PC-3 (cell line): ENCODE results near the gene AARS2.

Experiments used
- EZH2 ChIP-seq: fragments of 300-600 bp; sonication (generic); IDR thresholded peaks from one replicate; pipeline ENCODE4 v1.6.1; 2017; ENCODE audit warnings: antibody characterized with exemption, mild to moderate bottlenecking, low read length; ENCODE audit not compliant: unreplicated experiment
- EZH2phosphoT487 ChIP-seq: fragments of 300-600 bp; sonication (generic); IDR thresholded peaks from 2 replicates; pipeline ENCODE4 v1.6.1; 2018; ENCODE audit warnings: mild to moderate bottlenecking, antibody characterized with exemption, low read length, borderline replicate concordance
- TF ChIP-seq, protein P1 (sequence below): fragments of 300-600 bp; sonication (generic); conservative IDR thresholded peaks from 2 replicates; pipeline ENCODE4 v1.5.1; 2017; ENCODE audit warnings: antibody characterized with exemption, low read depth, mild to moderate bottlenecking, low read length

DNA sequence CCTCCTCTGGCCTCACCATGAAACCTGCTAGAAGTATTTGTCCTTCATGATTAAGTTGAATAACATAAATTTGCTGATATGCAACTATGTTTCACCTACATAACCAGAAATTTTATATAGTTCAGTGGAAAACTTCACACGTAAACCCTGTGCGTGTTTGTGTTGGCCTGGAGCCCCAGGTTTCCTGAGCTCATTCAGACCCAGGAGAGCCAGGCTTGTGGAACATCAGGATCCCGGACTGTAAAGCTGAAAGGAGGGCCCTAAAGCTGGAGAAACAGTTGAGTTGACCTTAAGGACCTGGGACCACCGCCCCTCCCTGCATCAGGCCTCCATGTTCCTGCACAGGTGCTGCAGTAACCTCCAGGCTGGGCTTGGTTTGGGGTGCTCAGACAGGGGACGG, 26.2 kb upstream of the AARS2 start:
- TF ChIP-seq, protein P1, sequence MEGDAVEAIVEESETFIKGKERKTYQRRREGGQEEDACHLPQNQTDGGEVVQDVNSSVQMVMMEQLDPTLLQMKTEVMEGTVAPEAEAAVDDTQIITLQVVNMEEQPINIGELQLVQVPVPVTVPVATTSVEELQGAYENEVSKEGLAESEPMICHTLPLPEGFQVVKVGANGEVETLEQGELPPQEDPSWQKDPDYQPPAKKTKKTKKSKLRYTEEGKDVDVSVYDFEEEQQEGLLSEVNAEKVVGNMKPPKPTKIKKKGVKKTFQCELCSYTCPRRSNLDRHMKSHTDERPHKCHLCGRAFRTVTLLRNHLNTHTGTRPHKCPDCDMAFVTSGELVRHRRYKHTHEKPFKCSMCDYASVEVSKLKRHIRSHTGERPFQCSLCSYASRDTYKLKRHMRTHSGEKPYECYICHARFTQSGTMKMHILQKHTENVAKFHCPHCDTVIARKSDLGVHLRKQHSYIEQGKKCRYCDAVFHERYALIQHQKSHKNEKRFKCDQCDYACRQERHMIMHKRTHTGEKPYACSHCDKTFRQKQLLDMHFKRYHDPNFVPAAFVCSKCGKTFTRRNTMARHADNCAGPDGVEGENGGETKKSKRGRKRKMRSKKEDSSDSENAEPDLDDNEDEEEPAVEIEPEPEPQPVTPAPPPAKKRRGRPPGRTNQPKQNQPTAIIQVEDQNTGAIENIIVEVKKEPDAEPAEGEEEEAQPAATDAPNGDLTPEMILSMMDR, result no peak
- TF ChIP-seq EZH2phosphoT487 (no peak), EZH2 (no peak)
